Endothelial cell of umbilical vein (primary cell): ENCODE results near the gene RPRD1A. TPM values are rescaled to one million over a fixed set of nuclear protein-coding genes. Genes with fewer than 3 reads are reported as not detected.

Source experiments
- BruUV-seq: library from RNA; stranded (reverse); fragments of 400-500 nt; replicated peaks from 2 replicates; lab custom pipeline; 2021; lab: Mats Ljungman, UMichigan
- CTCF ChIA-PET: fragments of 300-600, 350-600 bp; sonication (Branson Sonifier 250); formaldehyde crosslinking; loops from one replicate; lab custom pipeline; 2021; ENCODE audit warnings: antibody characterized with exemption, inconsistent platforms; lab: Charles Lee
- POLR2A ChIA-PET: fragments of 300-600, 350-600 bp; sonication (Branson Sonifier 250); formaldehyde crosslinking; loops from one replicate; lab custom pipeline; 2021; ENCODE audit warnings: antibody characterized with exemption, inconsistent platforms; lab: Charles Lee
- DNase-seq: peaks from one replicate; pipeline ENCODE4 v3.0.0-alpha.2; 2011; ENCODE audit warnings: low read depth, low spot score
- FAIRE-seq: peaks from 2 replicates; lab custom pipeline; 2011; peaks lifted over from hg19 to GRCh38; lab: Jason Lieb, UNC
- H2AFZ ChIP-seq: 2 replicates; pipeline ENCODE4 v1.6.0; 2012; ENCODE audit warnings: low read depth, low read length, control low read depth, inconsistent platforms
- H3K27ac ChIP-seq: 2 replicates; pipeline ENCODE4 v1.5.1; 2011; ENCODE audit warnings: low read depth, mild to moderate bottlenecking, control low read depth, low read length, moderate library complexity; ENCODE audit not compliant: insufficient read depth
- H3K27me3 ChIP-seq, 2 experiments: 2 replicates each; pipeline versions ENCODE4 v1.6.0 to v1.6.1; 2011; ENCODE audit warnings: low read length in 2 of 2, mixed read lengths in 1 of 2; ENCODE audit not compliant: control insufficient read depth in 2 of 2, insufficient read depth in 2 of 2
- H3K36me3 ChIP-seq, 2 experiments: 2 replicates in 1 of 2; 3 replicates in 1 of 2; pipeline ENCODE4 v1.5.1; 2011; ENCODE audit warnings: low read length in 2 of 2, mild to moderate bottlenecking in 1 of 2, moderate library complexity in 1 of 2; ENCODE audit not compliant: control insufficient read depth in 2 of 2, insufficient read depth in 2 of 2; ENCODE audit errors: extremely low read depth in 1 of 2
- H3K4me1 ChIP-seq: 3 replicates; pipeline ENCODE4 v1.5.1; 2011; ENCODE audit warnings: mild to moderate bottlenecking, low read length; ENCODE audit not compliant: control insufficient read depth, insufficient read depth; ENCODE audit errors: extremely low read depth
- H3K4me2 ChIP-seq: 2 replicates; pipeline ENCODE4 v1.6.1; 2011; ENCODE audit warnings: low read length, control low read depth, mixed read lengths; ENCODE audit not compliant: insufficient read depth
- H3K4me3 ChIP-seq, 3 experiments: fragments of 200-600 bp in 1 of 3; sonication (generic), shearing (Covaris generic) in 1 of 3; replicated peaks in 1 of 3; 2 replicates each; pipeline ENCODE4 v1.5.1; 2011 to 2016; ENCODE audit warnings: control low read depth in 3 of 3, low read length in 3 of 3, mild to moderate bottlenecking in 2 of 3, inconsistent platforms in 1 of 3, low read depth in 1 of 3, moderate library complexity in 1 of 3; ENCODE audit not compliant: insufficient read depth in 1 of 3
- H3K79me2 ChIP-seq: 2 replicates; pipeline ENCODE4 v1.6.0; 2012; ENCODE audit warnings: low read length, inconsistent platforms; ENCODE audit not compliant: control insufficient read depth, insufficient read depth
- H3K9ac ChIP-seq: replicated peaks from 2 replicates; pipeline ENCODE3; 2011; ENCODE audit warnings: low read length, control low read depth; ENCODE audit not compliant: insufficient read depth; ENCODE audit errors: extremely low read depth
- H3K9me1 ChIP-seq: replicated peaks from 3 replicates; pipeline ENCODE4 v1.6.0; 2011; ENCODE audit warnings: mild to moderate bottlenecking, low read length; ENCODE audit not compliant: control insufficient read depth, insufficient read depth; ENCODE audit errors: extremely low read depth
- H3K9me3 ChIP-seq: replicated peaks from 2 replicates; pipeline ENCODE4 v1.5.1; 2012; ENCODE audit warnings: low read length, inconsistent platforms; ENCODE audit not compliant: control insufficient read depth, insufficient read depth
- H4K20me1 ChIP-seq: replicated peaks from 2 replicates; pipeline ENCODE3; 2011; ENCODE audit warnings: mild to moderate bottlenecking, low read length; ENCODE audit not compliant: control insufficient read depth, insufficient read depth; ENCODE audit errors: extremely low read depth
- CTCF ChIP-seq, 2 donors: IDR thresholded peaks; 1 replicate in 1 of 2; 2 replicates in 1 of 2; pipeline ENCODE4 v1.5.1; 2011; ENCODE audit warnings: low read length in 2 of 2, mild to moderate bottlenecking in 2 of 2, moderate library complexity in 2 of 2, control low read depth in 1 of 2, inconsistent platforms in 1 of 2, low read depth in 1 of 2; ENCODE audit not compliant: insufficient read depth in 1 of 2; ENCODE audit errors: extremely low read depth in 1 of 2
- EZH2 ChIP-seq: IDR thresholded peaks from 2 replicates; pipeline ENCODE4 v1.6.1; 2012; ENCODE audit warnings: borderline replicate concordance, low read depth, mild to moderate bottlenecking, moderate library complexity, low read length, inconsistent platforms; ENCODE audit not compliant: severe bottlenecking
- FOS ChIP-seq: IDR thresholded peaks from 2 replicates; pipeline ENCODE4 v1.6.1; 2011; ENCODE audit warnings: mild to moderate bottlenecking, low read length, moderate library complexity, borderline replicate concordance; ENCODE audit not compliant: insufficient read depth
- GATA2 ChIP-seq: IDR thresholded peaks from 2 replicates; pipeline ENCODE4 v1.7.0; 2011; ENCODE audit warnings: low read depth, mild to moderate bottlenecking, moderate library complexity, mixed read lengths, low read length; ENCODE audit not compliant: insufficient read length, insufficient read depth
- JUN ChIP-seq: IDR thresholded peaks from 2 replicates; pipeline ENCODE4 v1.6.1; 2011; ENCODE audit warnings: borderline replicate concordance, low read depth; ENCODE audit not compliant: insufficient read length, insufficient read depth
- MAX ChIP-seq: IDR thresholded peaks from 2 replicates; pipeline ENCODE4 v1.6.1; 2011; ENCODE audit not compliant: insufficient read depth, insufficient read length
- MYC ChIP-seq: IDR thresholded peaks from one replicate; pipeline ENCODE4 v1.6.1; 2011; ENCODE audit warnings: mild to moderate bottlenecking, low read depth, low read length
- POLR2A ChIP-seq: IDR thresholded peaks from 2 replicates; pipeline ENCODE4 v1.6.1; 2012; ENCODE audit warnings: low read depth, mild to moderate bottlenecking, control low read depth, low read length
- POLR2AphosphoS5 ChIP-seq: IDR thresholded peaks from 2 replicates; pipeline ENCODE4 v1.6.1; 2012; ENCODE audit warnings: low read depth, mild to moderate bottlenecking, control low read depth, low read length, moderate library complexity; ENCODE audit not compliant: insufficient read depth
- dilution Hi-C: fragments of 300-500 bp; cut with MboI; formaldehyde crosslinking; loops from one replicate; pipeline ENCODE4 v1.15.0; 2019; ENCODE audit warnings: low sequenced_read_pairs; ENCODE audit not compliant: extremely low pct_ligation_motif_present
- intact Hi-C: fragments of 100-400 bp; cut with micrococcal nuclease; formaldehyde crosslinking; loops from one replicate; pipeline ENCODE4 v1.10.0; 2022
- polyA plus RNA-seq, 4 experiments: library from polyadenylated mRNA; depleted of rRNA in 3 of 4; stranded (reverse) in 3 of 4; unstranded in 1 of 4; fragments of >200 nt; gene quantifications; 2 replicates each; pipeline versions ENCODE4 v1.2.1 to v1.2.3, GENCODE V29; 2011 to 2012; ENCODE audit warnings: missing spikeins in 1 of 4
- total RNA-seq: library from RNA; stranded (reverse); gene quantifications from 2 replicates; pipeline ENCODE4 v1.2.3, GENCODE V29; 2021

The RPRD1A gene
- total and polyA plus RNA-seq, 2 donors (not counting 3 experiments of a cell fraction or from before 2014, with no cell fraction given), result 13.5 to 50.7 TPM

GRCh38 chr18:36088256-36088655, 20.9 kb upstream of the RPRD1A start:
- intact Hi-C loops (no loop called here), dilution Hi-C loops (no loop called here)
- H3K27me3 ChIP-seq, result peaks cover 2% of the 10 kb centered on the region in 2 experiments
- H3K9me1 ChIP-seq, result no peaks in the 10 kb centered on the region
- H3K9me3 ChIP-seq, result no peaks in the 10 kb centered on the region
- DNase-seq, result no peak
- no peak for TF ChIP-seq MAX
- no peak for TF ChIP-seq POLR2A
- TF ChIP-seq POLR2AphosphoS5, result no peak
- TF ChIP-seq FOS, result no peak
- TF ChIP-seq MYC, result no peak
- no peak for TF ChIP-seq GATA2
- TF ChIP-seq JUN, result no peak
- TF ChIP-seq CTCF (IDR thresholded peaks at IDR 0.05; ENCODE audit: extremely low read depth in 1 of 2, insufficient read depth in 1 of 2, low read depth in 1 of 2, low read length in 2 of 2), result no peak
- no peak for TF ChIP-seq EZH2
- H3K36me3 ChIP-seq, result no peaks in the 10 kb centered on the region
- no TSS peak for BruUV-seq
- H4K20me1 ChIP-seq, result no peaks in the 10 kb centered on the region
- no peak overlapping the region for H3K9ac ChIP-seq
- no peak overlapping the region for H3K27ac ChIP-seq
- CTCF ChIA-PET, result interaction anchor here (1.0 to 1.8 kb wide), 3 partner anchors 8 to 196 kb away, joined by 3 to 8 read pairs (median 4); no protein-coding TSS in a partner anchor
- no peaks in the 10 kb centered on the region for H3K79me2 ChIP-seq
- FAIRE-seq, result no peak
- POLR2A ChIA-PET, result no interaction called here
- no peak overlapping the region for H2AFZ ChIP-seq
- no peak overlapping the region for H3K4me2 ChIP-seq
- H3K4me1 ChIP-seq, result no peaks in the 10 kb centered on the region
- no peak overlapping the region for H3K4me3 ChIP-seq
